HCT116 (cell line): ENCODE data around the gene FAM241A. TPM values are rescaled to one million over a fixed set of nuclear protein-coding genes. Genes with fewer than 3 reads are reported as not detected.

Experiments used
- ATAC-seq: fragments of 200-7000 bp; cut with Tn5 transposase; 2 replicates; pipeline ENCODE4 v1.9.1; 2020; ENCODE audit warnings: mild to moderate bottlenecking, moderate library complexity
- BruUV-seq: library from RNA; stranded (reverse); fragments of 400-500 nt; replicated peaks from 2 replicates; lab custom pipeline; 2021; lab: Mats Ljungman, UMichigan
- CTCF ChIA-PET: fragments of 300-600 bp; sonication (Branson Sonifier 250); formaldehyde crosslinking; loops from one replicate; lab custom pipeline; 2021; ENCODE audit warnings: antibody characterized with exemption; lab: Charles Lee
- POLR2A ChIA-PET: fragments of 300-600, 350-600 bp; sonication (Branson Sonifier 250); formaldehyde crosslinking; loops from one replicate; lab custom pipeline; 2021; ENCODE audit warnings: antibody characterized with exemption; lab: Charles Lee
- RAD21 ChIA-PET, 2 experiments: fragments of 300-600 bp; sonication (Branson Sonifier 250); formaldehyde crosslinking; loops; one replicate each; lab custom pipeline; 2023; ENCODE audit warnings: low total read pairs in 2 of 2; ENCODE audit not compliant: uncharacterized antibody in 2 of 2, unreplicated experiment in 2 of 2, low non-redundant PET in 1 of 2; lab: Charles Lee
- DNase-seq: peaks from one replicate; pipeline ENCODE4 v3.0.0-alpha.2; 2010; ENCODE audit warnings: low read depth, low spot score
- H2AFZ ChIP-seq: fragments of 200-600 bp; shearing (Covaris generic), sonication (generic); 2 replicates; pipeline ENCODE4 v1.6.1; 2017; ENCODE audit warnings: low read depth, mixed run types, mixed read lengths, antibody characterized with exemption, low read length; ENCODE audit not compliant: poor library complexity, severe bottlenecking
- H3K27ac ChIP-seq: 2 replicates; pipeline ENCODE4 v1.5.1; 2012; ENCODE audit warnings: low read depth, low read length
- H3K27me3 ChIP-seq: fragments of 200-600 bp; sonication (generic); 2 replicates; pipeline ENCODE4 v1.6.1; 2016; ENCODE audit warnings: mixed run types, low read length, mixed read lengths; ENCODE audit not compliant: insufficient read depth
- H3K36me3 ChIP-seq, 2 experiments: fragments of 200-500 bp in 1 of 2; fragments of 200-600 bp in 1 of 2; sonication (Bioruptor generic) in 1 of 2; sonication (generic) in 1 of 2; 2 replicates each; pipeline versions ENCODE4 v1.5.1 to v1.6.1; 2014 to 2016; ENCODE audit warnings: low read length in 2 of 2, inconsistent platforms in 1 of 2, mixed read lengths in 1 of 2, mixed run types in 1 of 2; ENCODE audit not compliant: insufficient read depth in 2 of 2, control insufficient read depth in 1 of 2
- H3K4me1 ChIP-seq, 2 experiments: fragments of 200-600 bp in 1 of 2; sonication (generic) in 1 of 2; 2 replicates each; pipeline versions ENCODE4 v1.5.1 to v1.6.1; 2012 to 2017; ENCODE audit warnings: low read length in 2 of 2, inconsistent platforms in 1 of 2, mild to moderate bottlenecking in 1 of 2, mixed read lengths in 1 of 2, mixed run types in 1 of 2, moderate library complexity in 1 of 2; ENCODE audit not compliant: insufficient read depth in 2 of 2, control insufficient read depth in 1 of 2
- H3K4me2 ChIP-seq: fragments of 200-600 bp; sonication (generic); 2 replicates; pipeline ENCODE4 v1.6.1; 2017; ENCODE audit warnings: mixed run types, low read length, mixed read lengths
- H3K4me3 ChIP-seq, 2 experiments: fragments of 200-600 bp in 1 of 2; sonication (generic) in 1 of 2; replicated peaks in 1 of 2; 2 replicates each; pipeline ENCODE4 v1.5.1; 2011 to 2016; ENCODE audit warnings: low read length in 2 of 2, control low read depth in 1 of 2, low read depth in 1 of 2, mild to moderate bottlenecking in 1 of 2, mixed read lengths in 1 of 2, mixed run types in 1 of 2
- H3K79me2 ChIP-seq: fragments of 200-600 bp; sonication (generic); 2 replicates; pipeline ENCODE4 v1.6.1; 2017; ENCODE audit warnings: mild to moderate bottlenecking, mixed run types, low read length, moderate library complexity, mixed read lengths; ENCODE audit not compliant: insufficient read depth
- H3K9ac ChIP-seq: fragments of 200-600 bp; sonication (generic); 2 replicates; pipeline ENCODE4 v1.6.1; 2016; ENCODE audit warnings: low read length, mixed read lengths
- H3K9me2 ChIP-seq: fragments of 200-600 bp; sonication (generic), shearing (Covaris generic); 2 replicates; pipeline ENCODE4 v1.6.1; 2017; ENCODE audit warnings: mixed run types, mild to moderate bottlenecking, moderate library complexity; ENCODE audit not compliant: insufficient read depth
- H3K9me3 ChIP-seq, 2 experiments: fragments of 200-500 bp in 1 of 2; fragments of 200-600 bp in 1 of 2; sonication (Bioruptor generic) in 1 of 2; sonication (generic) in 1 of 2; 2 replicates each; pipeline ENCODE4 v1.6.1; 2014 to 2017; ENCODE audit warnings: low read length in 2 of 2, mixed read lengths in 2 of 2, inconsistent platforms in 1 of 2, low read depth in 1 of 2, mild to moderate bottlenecking in 1 of 2, mixed run types in 1 of 2, moderate library complexity in 1 of 2; ENCODE audit not compliant: control insufficient read depth in 1 of 2, insufficient read depth in 1 of 2
- H4K20me1 ChIP-seq: fragments of 200-600 bp; sonication (generic), shearing (Covaris generic); 2 replicates; pipeline ENCODE4 v1.6.1; 2017; ENCODE audit warnings: mixed run types, mild to moderate bottlenecking, moderate library complexity; ENCODE audit not compliant: insufficient read depth
- CBX3 ChIP-seq: IDR thresholded peaks from 2 replicates; pipeline ENCODE4 v1.6.1; 2012; ENCODE audit warnings: low read depth
- CEBPB ChIP-seq: IDR thresholded peaks from 2 replicates; pipeline ENCODE4 v1.6.1; 2012; ENCODE audit warnings: low read depth
- EGR1 ChIP-seq: IDR thresholded peaks from 2 replicates; pipeline ENCODE4 v1.6.1; 2012; ENCODE audit warnings: low read depth
- EZH2 ChIP-seq: fragments of 200-600 bp; sonication (generic); IDR thresholded peaks from 2 replicates; pipeline ENCODE4 v1.6.1; 2017; ENCODE audit warnings: antibody characterized with exemption, mixed run types
- EZH2phosphoT487 ChIP-seq: fragments of 200-600 bp; IDR thresholded peaks from 2 replicates; pipeline ENCODE4 v1.6.1; 2018; ENCODE audit warnings: antibody characterized with exemption, borderline replicate concordance
- FOSL1 ChIP-seq: IDR thresholded peaks from 2 replicates; pipeline ENCODE4 v1.6.1; 2012; ENCODE audit warnings: low read depth
- JUND ChIP-seq: IDR thresholded peaks from 2 replicates; pipeline ENCODE4 v1.6.1; 2012
- POLR2A ChIP-seq: IDR thresholded peaks from 2 replicates; pipeline ENCODE4 v1.7.0; 2011; ENCODE audit warnings: borderline replicate concordance; ENCODE audit not compliant: insufficient read depth, insufficient read length; ENCODE audit errors: extremely low read depth
- RAD21 ChIP-seq: IDR thresholded peaks from 2 replicates; pipeline ENCODE4 v1.6.1; 2012; ENCODE audit warnings: low read depth, mild to moderate bottlenecking
- SIN3A ChIP-seq: IDR thresholded peaks from 2 replicates; pipeline ENCODE4 v1.6.1; 2012; ENCODE audit warnings: low read depth
- SP1 ChIP-seq: IDR thresholded peaks from 2 replicates; pipeline ENCODE4 v1.6.1; 2012; ENCODE audit warnings: low read depth
- TCF7L2 ChIP-seq: IDR thresholded peaks from 2 replicates; pipeline ENCODE4 v1.7.0; 2011; ENCODE audit warnings: borderline replicate concordance, inconsistent platforms; ENCODE audit not compliant: insufficient read depth, insufficient read length; ENCODE audit errors: extremely low read depth
- ZFX ChIP-seq: fragments of 450-650 bp; IDR thresholded peaks from 2 replicates; pipeline ENCODE4 v1.6.1; 2017
- ZNF274 ChIP-seq: fragments of 200-500 bp; sonication (Bioruptor generic); IDR thresholded peaks from 2 replicates; pipeline ENCODE4 v1.6.1; 2014; ENCODE audit warnings: mild to moderate bottlenecking, low read depth, low read length, inconsistent platforms
- intact Hi-C: fragments of 100-400 bp; cut with micrococcal nuclease; formaldehyde crosslinking; loops from 2 replicates; pipeline ENCODE4 v1.10.0; 2022
- total RNA-seq: library from RNA; stranded (reverse); gene quantifications from one replicate; pipeline ENCODE4 v1.2.1, GENCODE V29; 2021; ENCODE audit not compliant: unreplicated experiment
- TF ChIP-seq, protein P1 (sequence below): IDR thresholded peaks from 2 replicates; pipeline ENCODE4 v1.6.1; 2012
- TF ChIP-seq, protein P2 (sequence below): IDR thresholded peaks from 2 replicates; pipeline ENCODE4 v1.6.1; 2011; ENCODE audit warnings: mild to moderate bottlenecking, low read length, moderate library complexity; ENCODE audit not compliant: insufficient replicate concordance; ENCODE audit errors: extremely low read depth
- TF ChIP-seq, protein P3 (sequence below): IDR thresholded peaks from 2 replicates; pipeline ENCODE4 v1.6.1; 2012

Gene FAM241A
- total RNA-seq, 1 experiment from 2014 or later, result 4.5 TPM

DNA sequence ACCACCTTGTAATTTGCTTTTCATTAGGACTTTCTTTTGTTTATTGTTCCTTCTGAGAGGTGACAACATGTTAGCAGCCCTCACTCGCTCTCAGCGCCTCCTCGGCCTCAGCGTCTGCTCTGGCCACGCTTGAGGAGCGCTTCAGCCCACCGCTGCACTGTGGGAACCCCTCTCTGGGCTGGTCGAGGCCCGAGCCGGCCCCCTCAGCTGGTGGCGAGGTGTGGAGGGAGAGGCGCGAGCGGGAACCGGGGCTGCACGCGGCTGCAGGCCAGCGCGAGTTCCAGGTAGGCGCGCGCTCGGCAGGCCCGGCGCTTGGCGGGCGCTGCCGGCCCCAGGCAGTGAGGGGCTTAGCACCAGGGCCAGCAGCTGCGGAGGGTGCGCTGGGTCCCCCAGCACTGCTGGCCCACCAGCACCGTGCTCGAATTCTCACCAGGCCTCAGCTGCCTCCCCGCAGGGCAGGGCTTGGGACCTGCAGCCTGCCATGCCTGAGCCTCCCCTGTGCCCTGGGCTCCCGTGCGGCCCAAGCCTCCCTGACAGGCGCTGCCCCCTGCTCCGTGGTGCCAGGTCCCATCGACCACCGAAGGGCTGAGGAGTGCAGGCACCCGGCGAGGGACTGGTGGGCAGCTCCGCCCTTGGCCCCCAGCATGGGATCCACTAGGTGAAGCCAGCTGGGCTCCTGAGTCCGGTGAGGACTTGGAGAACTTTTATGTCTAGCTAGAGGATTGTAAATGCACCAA lies 77.1 kb downstream of the FAM241A start:
- CTCF ChIA-PET, result interaction anchor here (1.1 kb wide), 1 partner anchor 12 kb away, joined by 3 read pairs; no protein-coding TSS in a partner anchor
- RAD21 ChIA-PET, result no interaction called here
- intact Hi-C loops, result no loop called here

More for the DNA sequence above, 77.1 kb downstream of the FAM241A start:
- Histone ChIP-seq H3K27me3 (no peaks in the 10 kb centered on the region), H4K20me1 (no peaks in the 10 kb centered on the region), H3K4me3 (no peak overlapping the region), H3K79me2 (no peaks in the 10 kb centered on the region), H3K9me3 (no peaks in the 10 kb centered on the region), H3K9me2 (no peaks in the 10 kb centered on the region)
- ATAC-seq, result no peak
- POLR2A ChIA-PET, result interaction anchor here (1.0 kb wide), 1 partner anchor 9 kb away, joined by 3 read pairs; the partner anchor contains the start of gene AP1AR
- TF ChIP-seq ZNF274, result no peak
- no peak for TF ChIP-seq EZH2phosphoT487
- no peak for TF ChIP-seq CEBPB
- no peak for TF ChIP-seq EGR1
- no peak for TF ChIP-seq FOSL1
- TF ChIP-seq CBX3, result no peak
- no peak for TF ChIP-seq TCF7L2
- TF ChIP-seq, protein P1, sequence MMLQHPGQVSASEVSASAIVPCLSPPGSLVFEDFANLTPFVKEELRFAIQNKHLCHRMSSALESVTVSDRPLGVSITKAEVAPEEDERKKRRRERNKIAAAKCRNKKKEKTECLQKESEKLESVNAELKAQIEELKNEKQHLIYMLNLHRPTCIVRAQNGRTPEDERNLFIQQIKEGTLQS, result no peak
- TF ChIP-seq RAD21, result no peak
- TF ChIP-seq, protein P2, sequence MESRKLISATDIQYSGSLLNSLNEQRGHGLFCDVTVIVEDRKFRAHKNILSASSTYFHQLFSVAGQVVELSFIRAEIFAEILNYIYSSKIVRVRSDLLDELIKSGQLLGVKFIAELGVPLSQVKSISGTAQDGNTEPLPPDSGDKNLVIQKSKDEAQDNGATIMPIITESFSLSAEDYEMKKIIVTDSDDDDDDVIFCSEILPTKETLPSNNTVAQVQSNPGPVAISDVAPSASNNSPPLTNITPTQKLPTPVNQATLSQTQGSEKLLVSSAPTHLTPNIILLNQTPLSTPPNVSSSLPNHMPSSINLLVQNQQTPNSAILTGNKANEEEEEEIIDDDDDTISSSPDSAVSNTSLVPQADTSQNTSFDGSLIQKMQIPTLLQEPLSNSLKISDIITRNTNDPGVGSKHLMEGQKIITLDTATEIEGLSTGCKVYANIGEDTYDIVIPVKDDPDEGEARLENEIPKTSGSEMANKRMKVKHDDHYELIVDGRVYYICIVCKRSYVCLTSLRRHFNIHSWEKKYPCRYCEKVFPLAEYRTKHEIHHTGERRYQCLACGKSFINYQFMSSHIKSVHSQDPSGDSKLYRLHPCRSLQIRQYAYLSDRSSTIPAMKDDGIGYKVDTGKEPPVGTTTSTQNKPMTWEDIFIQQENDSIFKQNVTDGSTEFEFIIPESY, result no peak
- TF ChIP-seq EZH2, result no peak
- no peak for TF ChIP-seq POLR2A
- TF ChIP-seq ZFX, result no peak
- TF ChIP-seq, protein P3, sequence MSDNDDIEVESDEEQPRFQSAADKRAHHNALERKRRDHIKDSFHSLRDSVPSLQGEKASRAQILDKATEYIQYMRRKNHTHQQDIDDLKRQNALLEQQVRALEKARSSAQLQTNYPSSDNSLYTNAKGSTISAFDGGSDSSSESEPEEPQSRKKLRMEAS, result no peak
- TF ChIP-seq SIN3A, result no peak
- no peak for TF ChIP-seq SP1
- no peak for TF ChIP-seq JUND
- TF ChIP-seq, all 23 proteins: peak for 0
- DNase-seq, result no peak
- Histone ChIP-seq H3K9ac (no peak overlapping the region), H3K36me3 (no peaks in the 10 kb centered on the region), H3K4me1 (no peaks in the 10 kb centered on the region), H2AFZ (no peak overlapping the region), H3K27ac (no peak overlapping the region), H3K4me2 (no peak overlapping the region)
- no TSS peak for BruUV-seq
